Endothelial cell of umbilical vein (primary cell): ENCODE measurements around the gene PTCHD1. TPM values are rescaled to one million over a fixed set of nuclear protein-coding genes. Genes with fewer than 3 reads are reported as not detected.

Experiments
- BruUV-seq: library from RNA; stranded (reverse); fragments of 400-500 nt; replicated peaks from 2 replicates; lab custom pipeline; 2021; lab: Mats Ljungman, UMichigan
- CTCF ChIA-PET: fragments of 300-600, 350-600 bp; sonication (Branson Sonifier 250); formaldehyde crosslinking; loops from one replicate; lab custom pipeline; 2021; ENCODE audit warnings: antibody characterized with exemption, inconsistent platforms; lab: Charles Lee
- POLR2A ChIA-PET: fragments of 300-600, 350-600 bp; sonication (Branson Sonifier 250); formaldehyde crosslinking; loops from one replicate; lab custom pipeline; 2021; ENCODE audit warnings: antibody characterized with exemption, inconsistent platforms; lab: Charles Lee
- DNase-seq: peaks from one replicate; pipeline ENCODE4 v3.0.0-alpha.2; 2011; ENCODE audit warnings: low read depth, low spot score
- FAIRE-seq: peaks from 2 replicates; lab custom pipeline; 2011; peaks lifted over from hg19 to GRCh38; lab: Jason Lieb, UNC
- H2AFZ ChIP-seq: 2 replicates; pipeline ENCODE4 v1.6.0; 2012; ENCODE audit warnings: low read depth, low read length, control low read depth, inconsistent platforms
- H3K27ac ChIP-seq: 2 replicates; pipeline ENCODE4 v1.5.1; 2011; ENCODE audit warnings: low read depth, mild to moderate bottlenecking, control low read depth, low read length, moderate library complexity; ENCODE audit not compliant: insufficient read depth
- H3K27me3 ChIP-seq, 2 experiments: 2 replicates each; pipeline versions ENCODE4 v1.6.0 to v1.6.1; 2011; ENCODE audit warnings: low read length in 2 of 2, mixed read lengths in 1 of 2; ENCODE audit not compliant: control insufficient read depth in 2 of 2, insufficient read depth in 2 of 2
- H3K36me3 ChIP-seq, 2 experiments: 2 replicates in 1 of 2; 3 replicates in 1 of 2; pipeline ENCODE4 v1.5.1; 2011; ENCODE audit warnings: low read length in 2 of 2, mild to moderate bottlenecking in 1 of 2, moderate library complexity in 1 of 2; ENCODE audit not compliant: control insufficient read depth in 2 of 2, insufficient read depth in 2 of 2; ENCODE audit errors: extremely low read depth in 1 of 2
- H3K4me1 ChIP-seq: 3 replicates; pipeline ENCODE4 v1.5.1; 2011; ENCODE audit warnings: mild to moderate bottlenecking, low read length; ENCODE audit not compliant: control insufficient read depth, insufficient read depth; ENCODE audit errors: extremely low read depth
- H3K4me2 ChIP-seq: 2 replicates; pipeline ENCODE4 v1.6.1; 2011; ENCODE audit warnings: low read length, control low read depth, mixed read lengths; ENCODE audit not compliant: insufficient read depth
- H3K4me3 ChIP-seq, 3 experiments: fragments of 200-600 bp in 1 of 3; sonication (generic), shearing (Covaris generic) in 1 of 3; replicated peaks in 1 of 3; 2 replicates each; pipeline ENCODE4 v1.5.1; 2011 to 2016; ENCODE audit warnings: control low read depth in 3 of 3, low read length in 3 of 3, mild to moderate bottlenecking in 2 of 3, inconsistent platforms in 1 of 3, low read depth in 1 of 3, moderate library complexity in 1 of 3; ENCODE audit not compliant: insufficient read depth in 1 of 3
- H3K79me2 ChIP-seq: 2 replicates; pipeline ENCODE4 v1.6.0; 2012; ENCODE audit warnings: low read length, inconsistent platforms; ENCODE audit not compliant: control insufficient read depth, insufficient read depth
- H3K9ac ChIP-seq: replicated peaks from 2 replicates; pipeline ENCODE3; 2011; ENCODE audit warnings: low read length, control low read depth; ENCODE audit not compliant: insufficient read depth; ENCODE audit errors: extremely low read depth
- H3K9me1 ChIP-seq: replicated peaks from 3 replicates; pipeline ENCODE4 v1.6.0; 2011; ENCODE audit warnings: mild to moderate bottlenecking, low read length; ENCODE audit not compliant: control insufficient read depth, insufficient read depth; ENCODE audit errors: extremely low read depth
- H3K9me3 ChIP-seq: replicated peaks from 2 replicates; pipeline ENCODE4 v1.5.1; 2012; ENCODE audit warnings: low read length, inconsistent platforms; ENCODE audit not compliant: control insufficient read depth, insufficient read depth
- H4K20me1 ChIP-seq: replicated peaks from 2 replicates; pipeline ENCODE3; 2011; ENCODE audit warnings: mild to moderate bottlenecking, low read length; ENCODE audit not compliant: control insufficient read depth, insufficient read depth; ENCODE audit errors: extremely low read depth
- CTCF ChIP-seq, 2 donors: IDR thresholded peaks; 1 replicate in 1 of 2; 2 replicates in 1 of 2; pipeline ENCODE4 v1.5.1; 2011; ENCODE audit warnings: low read length in 2 of 2, mild to moderate bottlenecking in 2 of 2, moderate library complexity in 2 of 2, control low read depth in 1 of 2, inconsistent platforms in 1 of 2, low read depth in 1 of 2; ENCODE audit not compliant: insufficient read depth in 1 of 2; ENCODE audit errors: extremely low read depth in 1 of 2
- EZH2 ChIP-seq: IDR thresholded peaks from 2 replicates; pipeline ENCODE4 v1.6.1; 2012; ENCODE audit warnings: borderline replicate concordance, low read depth, mild to moderate bottlenecking, moderate library complexity, low read length, inconsistent platforms; ENCODE audit not compliant: severe bottlenecking
- FOS ChIP-seq: IDR thresholded peaks from 2 replicates; pipeline ENCODE4 v1.6.1; 2011; ENCODE audit warnings: mild to moderate bottlenecking, low read length, moderate library complexity, borderline replicate concordance; ENCODE audit not compliant: insufficient read depth
- GATA2 ChIP-seq: IDR thresholded peaks from 2 replicates; pipeline ENCODE4 v1.7.0; 2011; ENCODE audit warnings: low read depth, mild to moderate bottlenecking, moderate library complexity, mixed read lengths, low read length; ENCODE audit not compliant: insufficient read length, insufficient read depth
- JUN ChIP-seq: IDR thresholded peaks from 2 replicates; pipeline ENCODE4 v1.6.1; 2011; ENCODE audit warnings: borderline replicate concordance, low read depth; ENCODE audit not compliant: insufficient read length, insufficient read depth
- MYC ChIP-seq: IDR thresholded peaks from one replicate; pipeline ENCODE4 v1.6.1; 2011; ENCODE audit warnings: mild to moderate bottlenecking, low read depth, low read length
- POLR2A ChIP-seq: IDR thresholded peaks from 2 replicates; pipeline ENCODE4 v1.6.1; 2012; ENCODE audit warnings: low read depth, mild to moderate bottlenecking, control low read depth, low read length
- POLR2AphosphoS5 ChIP-seq: IDR thresholded peaks from 2 replicates; pipeline ENCODE4 v1.6.1; 2012; ENCODE audit warnings: low read depth, mild to moderate bottlenecking, control low read depth, low read length, moderate library complexity; ENCODE audit not compliant: insufficient read depth
- dilution Hi-C: fragments of 300-500 bp; cut with MboI; formaldehyde crosslinking; loops from one replicate; pipeline ENCODE4 v1.15.0; 2019; ENCODE audit warnings: low sequenced_read_pairs; ENCODE audit not compliant: extremely low pct_ligation_motif_present
- intact Hi-C: fragments of 100-400 bp; cut with micrococcal nuclease; formaldehyde crosslinking; loops from one replicate; pipeline ENCODE4 v1.10.0; 2022
- polyA plus RNA-seq, 4 experiments: library from polyadenylated mRNA; depleted of rRNA in 3 of 4; stranded (reverse) in 3 of 4; unstranded in 1 of 4; fragments of >200 nt; gene quantifications; 2 replicates each; pipeline versions ENCODE4 v1.2.1 to v1.2.3, GENCODE V29; 2011 to 2012; ENCODE audit warnings: missing spikeins in 1 of 4
- total RNA-seq: library from RNA; stranded (reverse); gene quantifications from 2 replicates; pipeline ENCODE4 v1.2.3, GENCODE V29; 2021
- TF ChIP-seq, protein P1 (sequence below): IDR thresholded peaks from 2 replicates; pipeline ENCODE4 v1.6.1; 2011; ENCODE audit not compliant: insufficient read depth, insufficient read length

PTCHD1 gene
- total and polyA plus RNA-seq, 2 donors (not counting 3 experiments of a cell fraction or from before 2014, with no cell fraction given): not detected

- no peak overlapping the region for H3K4me2 ChIP-seq
- dilution Hi-C loops: no loop called here
- CTCF ChIA-PET: no interaction called here
These were observed 10.2 kb downstream of the PTCHD1 start for GRCh38 chrX:23344904-23345271.

More at GRCh38 chrX:23344904-23345271, 10.2 kb downstream of the PTCHD1 start:
- Histone ChIP-seq H3K27ac (no peak overlapping the region), H3K27me3 (peaks cover 0 to 2% of the 10 kb centered on the region in 2 experiments), H3K79me2 (no peaks in the 10 kb centered on the region), H3K9ac (no peak overlapping the region), H3K4me1 (no peaks in the 10 kb centered on the region), H4K20me1 (no peaks in the 10 kb centered on the region), H3K36me3 (no peaks in the 10 kb centered on the region), H3K9me3 (no peaks in the 10 kb centered on the region), H3K9me1 (no peaks in the 10 kb centered on the region), H3K4me3 (no peak overlapping the region), H2AFZ (no peak overlapping the region)
- DNase-seq (no peak), FAIRE-seq (no peak)
- no TSS peak for BruUV-seq
- TF ChIP-seq EZH2 (no peak), FOS (no peak), CTCF (IDR thresholded peaks at IDR 0.05; ENCODE audit: extremely low read depth in 1 of 2, insufficient read depth in 1 of 2, low read depth in 1 of 2, low read length in 2 of 2) (no peak), MYC (no peak), JUN (no peak), POLR2A (no peak), GATA2 (no peak), POLR2AphosphoS5 (no peak)
- TF ChIP-seq, protein P1, sequence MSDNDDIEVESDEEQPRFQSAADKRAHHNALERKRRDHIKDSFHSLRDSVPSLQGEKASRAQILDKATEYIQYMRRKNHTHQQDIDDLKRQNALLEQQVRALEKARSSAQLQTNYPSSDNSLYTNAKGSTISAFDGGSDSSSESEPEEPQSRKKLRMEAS: no peak
- POLR2A ChIA-PET: no interaction called here
- intact Hi-C loops: no loop called here
